IPS-18c (cell line): ENCODE data around the gene PDIA4.
"Not testable (repeated sequence)": the region's sequence is repeated elsewhere in the genome, so short reads cannot be mapped to it uniquely, and the experiment has no call there.

Experiments used
- H3K4me3 ChIP-seq: 2 replicates; pipeline ENCODE4 v1.7.0; 2013; ENCODE audit warnings: low read depth, mild to moderate bottlenecking, low read length, moderate library complexity; ENCODE audit not compliant: insufficient read depth
- H3K9me3 ChIP-seq: one replicate; pipeline ENCODE4 v1.6.1; 2013; ENCODE audit warnings: mild to moderate bottlenecking, low read length, moderate library complexity; ENCODE audit not compliant: control insufficient read depth, insufficient read depth

PDIA4 gene

DNA sequence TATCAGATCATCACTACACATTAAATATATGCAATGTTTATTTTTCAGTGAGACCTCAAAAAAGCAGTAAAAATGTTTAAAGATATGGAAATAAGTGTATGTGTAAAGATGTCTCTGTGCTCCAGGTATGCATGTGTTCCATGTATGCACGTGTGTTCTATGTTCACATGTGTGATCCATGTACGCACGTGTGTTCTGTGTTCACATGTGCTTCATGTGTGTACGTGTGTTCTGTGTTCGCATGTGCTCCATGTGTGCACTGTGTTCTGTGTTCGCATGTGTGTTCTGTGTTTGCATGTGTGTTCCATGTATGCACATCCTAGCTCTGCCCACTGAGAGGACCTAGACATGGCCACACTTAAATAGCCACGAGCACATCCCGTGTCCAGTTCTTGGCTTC, 15.6 kb upstream of the PDIA4 start:
- H3K4me3 ChIP-seq, result no peak overlapping the region

GRCh38 chr7:149041350-149041749, 13.0 kb upstream of the PDIA4 start:
- H3K4me3 ChIP-seq, result no peak overlapping the region

More for the DNA sequence above, 15.6 kb upstream of the PDIA4 start:
- no peaks in the 10 kb centered on the region for H3K9me3 ChIP-seq

GRCh38 chr7:149038641-149039040, 10.3 kb upstream of the PDIA4 start:
- not testable (repeated sequence) for H3K4me3 ChIP-seq, H3K9me3 ChIP-seq

More at GRCh38 chr7:149041350-149041749, 13.0 kb upstream of the PDIA4 start:
- no peaks in the 10 kb centered on the region for H3K9me3 ChIP-seq

DNA sequence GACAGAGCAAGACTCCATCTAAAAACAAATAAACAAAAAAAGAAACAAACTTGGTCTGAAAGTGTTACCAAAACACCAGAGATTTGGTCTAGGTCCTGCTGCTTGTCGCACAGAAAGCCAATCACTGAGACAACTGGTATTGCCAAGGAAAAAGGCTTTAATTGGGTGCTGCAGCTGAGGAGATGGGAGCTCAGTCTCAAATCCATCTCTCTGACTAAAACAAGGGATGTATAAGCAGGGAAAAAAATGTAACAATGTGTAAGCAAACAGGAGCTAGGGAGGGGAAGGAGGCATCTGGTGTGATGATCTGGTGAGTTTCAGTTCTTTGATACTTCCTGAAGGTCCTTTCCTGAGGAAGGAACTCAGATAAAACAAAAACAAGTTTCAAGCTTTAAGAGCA, 8.4 kb upstream of the PDIA4 start:
- Histone ChIP-seq H3K4me3 (no peak overlapping the region), H3K9me3 (peaks cover 2% of the 10 kb centered on the region)

- H3K4me3 ChIP-seq, result no peak overlapping the region
- peaks cover 2% of the 10 kb centered on the region for H3K9me3 ChIP-seq
Measured at GRCh38 chr7:149031353-149031910, 3.1 kb upstream of the PDIA4 start.

GRCh38 chr7:149030439-149030838, 2.1 kb upstream of the PDIA4 start:
- not testable (repeated sequence) for H3K9me3 ChIP-seq, H3K4me3 ChIP-seq

DNA sequence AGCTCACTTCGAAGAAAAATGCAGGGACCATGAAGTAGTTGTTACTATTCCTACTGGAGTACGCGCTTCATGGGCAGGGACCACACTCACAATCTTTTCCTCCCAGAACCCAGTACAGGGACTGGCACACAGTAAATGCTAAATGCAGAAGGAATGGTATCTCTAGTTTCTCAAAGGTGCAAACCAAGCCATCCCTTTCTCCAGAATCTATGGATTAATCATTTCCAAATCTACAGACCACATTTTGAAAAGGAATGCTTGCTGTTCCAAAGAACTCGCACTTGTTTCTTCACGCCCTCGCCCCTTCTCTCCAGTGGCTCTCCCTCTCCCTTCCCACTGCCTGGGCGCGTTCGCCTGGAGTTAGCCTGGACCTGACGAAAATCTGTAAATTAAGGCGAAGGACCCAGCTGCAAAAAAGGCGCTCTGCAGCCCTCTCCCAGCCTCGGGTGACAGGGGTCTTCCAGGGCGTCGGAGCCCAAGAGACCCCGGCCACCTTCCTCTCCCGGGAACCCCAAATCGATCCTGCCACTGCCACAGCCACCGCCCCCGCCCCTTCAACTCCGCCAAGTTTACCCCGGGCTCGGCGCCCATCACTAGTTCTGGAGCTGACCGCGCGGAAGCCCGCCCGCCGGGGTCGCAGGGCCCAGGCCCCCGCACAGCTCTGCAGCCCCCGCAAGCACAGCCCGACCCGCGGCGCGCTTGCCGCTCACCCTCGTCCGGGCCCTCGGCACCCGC, 527 bp downstream of the PDIA4 start:
- H3K9me3 ChIP-seq, result no peaks in the 10 kb centered on the region

GRCh38 chr7:149027055-149027454, 1.2 kb downstream of the PDIA4 start:
- H3K9me3 ChIP-seq, result no peaks in the 10 kb centered on the region
- H3K4me3 ChIP-seq, result peak overlapping the region; percentile 95

More for the DNA sequence above, 527 bp downstream of the PDIA4 start:
- H3K4me3 ChIP-seq, result peak overlapping the region; percentile 95

DNA sequence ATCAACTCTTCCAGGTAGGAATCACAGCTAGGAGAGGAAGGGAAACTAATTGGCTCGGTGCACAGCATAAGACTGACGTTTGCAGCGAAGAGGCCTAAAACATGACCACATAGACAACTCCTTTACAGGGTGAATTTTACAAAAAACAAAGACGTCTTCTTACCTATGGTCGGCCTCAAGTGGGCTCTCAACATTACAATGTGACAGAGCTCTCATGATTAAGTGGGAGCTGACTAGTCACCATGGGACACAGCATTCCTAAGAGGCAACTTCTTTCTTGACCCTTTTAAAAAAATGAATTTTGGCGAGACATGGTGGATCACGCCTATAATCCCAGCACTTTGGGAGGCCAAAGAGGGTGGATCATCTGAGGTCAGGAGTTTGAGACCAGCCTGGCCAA, 4.6 kb downstream of the PDIA4 start:
- Histone ChIP-seq H3K9me3 (no peaks in the 10 kb centered on the region), H3K4me3 (no peak overlapping the region)

DNA sequence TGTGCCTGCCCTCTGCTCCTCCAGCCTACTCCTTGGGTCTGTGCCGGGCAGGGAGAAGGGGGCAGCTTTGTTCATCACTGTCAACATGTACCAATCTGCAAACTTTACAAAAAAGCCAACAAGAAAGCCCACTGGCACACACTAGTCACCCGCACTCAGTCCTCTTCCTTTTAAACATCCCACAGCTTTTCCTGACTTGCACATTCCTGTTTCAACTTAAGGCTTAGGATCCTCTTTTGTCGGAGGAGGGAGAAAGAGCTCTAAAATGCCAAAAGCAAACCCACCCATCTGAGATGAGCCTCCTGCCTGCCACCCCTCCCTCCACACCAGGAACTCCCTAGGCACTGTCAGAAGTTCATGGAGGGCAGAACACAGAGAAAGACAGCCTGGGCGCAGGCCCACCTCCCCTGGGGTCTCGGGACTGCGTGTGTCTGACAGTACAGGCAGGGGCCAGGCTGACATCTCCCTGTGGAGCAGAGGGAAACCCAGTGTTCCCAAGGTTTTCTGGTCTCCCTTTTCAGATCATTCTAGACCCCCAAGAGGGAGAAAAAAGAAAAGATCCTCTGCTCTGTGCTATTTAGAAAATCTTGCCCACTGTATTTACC, 5.4 kb downstream of the PDIA4 start:
- H3K4me3 ChIP-seq, result no peak overlapping the region

DNA sequence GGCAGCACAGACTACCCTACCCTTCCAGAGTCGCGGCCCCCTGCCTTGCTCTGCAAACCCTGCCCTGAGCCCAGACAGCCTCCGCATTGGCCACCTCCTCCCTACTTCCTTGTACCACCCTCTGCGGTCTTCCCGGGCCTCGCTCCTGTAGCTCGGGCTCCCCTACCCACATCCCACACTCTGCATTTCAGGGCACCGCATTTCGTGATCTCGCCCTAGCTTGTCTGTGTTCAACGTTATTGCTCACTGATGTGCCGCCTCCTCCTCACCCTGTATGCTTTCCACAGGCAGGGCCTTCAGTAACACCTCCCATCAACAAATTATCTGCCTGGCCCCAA, 6.6 kb downstream of the PDIA4 start:
- H3K9me3 ChIP-seq, result no peaks in the 10 kb centered on the region
- no peak overlapping the region for H3K4me3 ChIP-seq

More for the DNA sequence above, 5.4 kb downstream of the PDIA4 start:
- H3K9me3 ChIP-seq, result no peaks in the 10 kb centered on the region

- Histone ChIP-seq H3K4me3 (no peak overlapping the region), H3K9me3 (no peaks in the 10 kb centered on the region)
Measured at GRCh38 chr7:149020483-149020882, 7.8 kb downstream of the PDIA4 start.

GRCh38 chr7:149016876-149017275, 11.4 kb downstream of the PDIA4 start:
- H3K9me3 ChIP-seq, result no peaks in the 10 kb centered on the region
- no peak overlapping the region for H3K4me3 ChIP-seq

- Histone ChIP-seq H3K4me3 (no peak overlapping the region), H3K9me3 (no peaks in the 10 kb centered on the region)
Measured at GRCh38 chr7:149014309-149014708, 14.0 kb downstream of the PDIA4 start.

GRCh38 chr7:149013876-149014275, 14.4 kb downstream of the PDIA4 start:
- no peaks in the 10 kb centered on the region for H3K9me3 ChIP-seq
- no peak overlapping the region for H3K4me3 ChIP-seq

DNA sequence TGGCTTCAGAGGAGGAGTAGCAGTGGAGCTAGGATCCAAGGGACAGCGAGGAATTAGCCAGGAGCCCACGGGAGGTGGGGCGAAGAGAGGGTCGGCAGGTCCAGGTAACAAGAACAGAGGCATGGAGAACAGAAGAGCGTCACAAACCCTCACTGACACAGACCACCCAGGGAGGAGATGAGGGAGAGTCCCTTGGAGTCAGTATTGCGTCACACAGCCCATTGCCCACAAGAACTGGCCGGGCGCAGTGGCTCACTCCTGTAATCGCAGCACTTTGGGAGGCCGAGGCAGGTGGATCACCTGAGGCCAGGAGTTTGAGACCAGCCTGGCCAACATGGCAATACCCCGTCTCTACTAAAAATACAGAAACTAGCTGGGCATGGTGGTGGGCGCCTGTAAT, 15.6 kb downstream of the PDIA4 start:
- not testable (repeated sequence) for H3K9me3 ChIP-seq, H3K4me3 ChIP-seq

- Histone ChIP-seq H3K9me3 (no peaks in the 10 kb centered on the region), H3K4me3 (no peak overlapping the region)
Measured at GRCh38 chr7:149011491-149011890, 16.8 kb downstream of the PDIA4 start.

- Histone ChIP-seq H3K9me3 (no peaks in the 10 kb centered on the region), H3K4me3 (no peak overlapping the region)
Measured at GRCh38 chr7:149010451-149010850, 17.9 kb downstream of the PDIA4 start.
